GM12892 (cell line): ENCODE results near the gene TRIM29.

Experiments
- POLR2A ChIP-seq: IDR thresholded peaks from 2 replicates; pipeline ENCODE4 v1.6.1; 2011; ENCODE audit warnings: low read depth, low read length, control low read depth
- POLR2AphosphoS5 ChIP-seq: IDR thresholded peaks from 2 replicates; pipeline ENCODE4 v1.6.1; 2011; ENCODE audit warnings: low read depth, low read length, control low read depth
- TAF1 ChIP-seq: IDR thresholded peaks from 2 replicates; pipeline ENCODE4 v1.6.1; 2011; ENCODE audit warnings: low read depth, mild to moderate bottlenecking, control low read depth, low read length, borderline replicate concordance

DNA sequence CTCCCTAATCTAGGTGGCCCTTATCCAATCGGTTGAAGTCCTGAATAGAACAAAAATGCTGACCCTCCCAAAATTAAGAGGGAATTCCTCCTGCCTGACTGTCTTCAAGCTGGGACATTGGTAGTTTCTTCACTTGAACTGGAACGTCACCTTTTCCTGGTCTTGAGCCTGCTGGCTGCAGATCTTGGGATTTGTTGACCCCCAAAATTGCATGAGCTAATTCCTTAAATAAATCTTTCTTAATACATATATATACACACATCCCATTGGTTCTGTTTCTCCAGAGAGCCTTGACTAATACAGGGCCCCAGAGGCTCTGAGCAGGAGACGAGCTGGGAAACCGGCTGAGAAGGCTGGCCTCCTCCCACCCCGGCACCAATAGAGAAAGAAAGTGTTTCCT is 46.2 kb downstream of the TRIM29 start:
- TF ChIP-seq POLR2A (no peak), POLR2AphosphoS5 (no peak), TAF1 (no peak)
